Neural progenitor cell (in vitro differentiated cells): ENCODE data around the gene PTPRC. TPM values are rescaled to one million over a fixed set of nuclear protein-coding genes. Genes with fewer than 3 reads are reported as not detected.

Experiments
- DNase-seq: peaks from one replicate; pipeline ENCODE4 v3.0.0-alpha.2; 2016; ENCODE audit warnings: low spot score
- H2AFZ ChIP-seq: fragments of 200-600 bp; sonication (generic); replicated peaks from 2 replicates; pipeline ENCODE4 v1.6.1; 2016; ENCODE audit warnings: antibody characterized with exemption
- H3F3A ChIP-seq: fragments of 200-600 bp; sonication (generic); 2 replicates; pipeline ENCODE4 v1.6.1; 2016; ENCODE audit warnings: antibody characterized with exemption, low read depth
- H3K27ac ChIP-seq: fragments of 200-600 bp; sonication (generic); 2 replicates; pipeline ENCODE4 v1.5.1; 2016; ENCODE audit warnings: mild to moderate bottlenecking
- H3K27me3 ChIP-seq: fragments of 200-600 bp; sonication (generic); 2 replicates; pipeline ENCODE4 v1.6.1; 2016; ENCODE audit warnings: mild to moderate bottlenecking, moderate library complexity
- H3K36me3 ChIP-seq: fragments of 200-600 bp; sonication (generic); 2 replicates; pipeline ENCODE4 v1.5.1; 2016
- H3K4me1 ChIP-seq: fragments of 200-600 bp; sonication (generic); 2 replicates; pipeline ENCODE4 v1.6.1; 2016; ENCODE audit warnings: mixed run types
- H3K4me2 ChIP-seq: fragments of 200-600 bp; sonication (generic); 2 replicates; pipeline ENCODE4 v1.6.1; 2016
- H3K4me3 ChIP-seq: fragments of 200-600 bp; sonication (generic); 2 replicates; pipeline ENCODE4 v1.5.1; 2016
- H3K79me2 ChIP-seq: fragments of 200-600 bp; sonication (generic); 2 replicates; pipeline ENCODE4 v1.6.1; 2016; ENCODE audit warnings: low read depth
- H3K9ac ChIP-seq: fragments of 200-600 bp; sonication (generic); 2 replicates; pipeline ENCODE4 v1.6.1; 2016
- H3K9me3 ChIP-seq: fragments of 200-600 bp; sonication (generic); 2 replicates; pipeline ENCODE4 v1.5.1; 2016; ENCODE audit warnings: low read depth
- H4K20me1 ChIP-seq: fragments of 200-600 bp; sonication (generic); 2 replicates; pipeline ENCODE4 v1.6.1; 2016; ENCODE audit warnings: low read depth
- H3K27ac Mint-ChIP-seq: 3 replicates; pipeline ENCODE4 v1.8.0; 2021; ENCODE audit warnings: mixed read lengths
- H3K27me3 Mint-ChIP-seq: 2 replicates; pipeline ENCODE4 v1.8.0; 2022; ENCODE audit warnings: low read depth, mild to moderate bottlenecking, inconsistent platforms, moderate library complexity, mixed read lengths; ENCODE audit not compliant: insufficient read depth
- H3K36me3 Mint-ChIP-seq: 3 replicates; pipeline ENCODE4 v1.8.0; 2021; ENCODE audit warnings: mixed read lengths
- H3K4me1 Mint-ChIP-seq: 3 replicates; pipeline ENCODE4 v1.8.0; 2021; ENCODE audit warnings: mixed read lengths
- H3K4me3 Mint-ChIP-seq: 3 replicates; pipeline ENCODE4 v1.8.0; 2021; ENCODE audit warnings: mild to moderate bottlenecking, moderate library complexity, mixed read lengths
- H3K9me3 Mint-ChIP-seq: 3 replicates; pipeline ENCODE4 v1.8.0; 2020; ENCODE audit warnings: mixed read lengths
- EZH2 ChIP-seq: fragments of 200-600 bp; sonication (generic); IDR thresholded peaks from 2 replicates; pipeline ENCODE4 v1.6.1; 2017; ENCODE audit warnings: antibody characterized with exemption, mild to moderate bottlenecking, moderate library complexity
- EZH2phosphoT487 ChIP-seq: fragments of 200-600 bp; sonication (generic); IDR thresholded peaks from 2 replicates; pipeline ENCODE4 v1.6.1; 2017; ENCODE audit warnings: antibody characterized with exemption
- total RNA-seq: library from RNA; depleted of rRNA; stranded (reverse); fragments of >200 nt; gene quantifications from 2 replicates; pipeline ENCODE4 v1.2.3, GENCODE V29; 2015; ENCODE audit warnings: low replicate concordance
- TF ChIP-seq, protein P1 (sequence below): fragments of 200-600 bp; sonication (generic); IDR thresholded peaks from 2 replicates; pipeline ENCODE4 v1.5.1; 2017; ENCODE audit warnings: antibody characterized with exemption, mild to moderate bottlenecking

The PTPRC gene
- total RNA-seq, 1 donor from 2014 or later, result not detected

DNA sequence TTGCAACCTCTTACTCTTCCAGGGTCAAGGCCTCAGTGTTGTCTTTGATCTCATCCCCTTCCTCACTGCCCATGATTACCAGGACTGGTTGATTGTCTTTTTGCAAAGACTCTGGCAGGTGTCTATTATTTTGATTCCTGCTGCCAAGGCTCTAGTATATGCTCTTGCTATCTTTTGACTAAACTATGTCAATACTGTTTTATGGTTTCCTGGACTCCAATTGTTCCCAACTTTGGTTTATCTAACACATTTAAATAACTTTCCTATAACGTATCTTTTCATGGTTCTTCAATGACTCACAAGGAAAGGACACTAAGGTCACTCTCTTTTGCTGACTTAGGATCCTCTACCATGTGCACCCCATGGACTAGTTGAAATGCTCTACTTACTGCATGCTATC lies 141.5 kb downstream of the PTPRC start:
- Mint-ChIP-seq H3K4me3 (no peak overlapping the region), H3K27me3 (no peaks in the 10 kb centered on the region), H3K27ac (no peak overlapping the region), H3K9me3 (peaks cover 2% of the 10 kb centered on the region), H3K4me1 (peaks cover 2% of the 10 kb centered on the region), H3K36me3 (no peaks in the 10 kb centered on the region)
- no peaks in the 10 kb centered on the region for H4K20me1 ChIP-seq
- H3K36me3 ChIP-seq, result no peaks in the 10 kb centered on the region
- TF ChIP-seq EZH2, result no peak
- no peak for TF ChIP-seq EZH2phosphoT487
- TF ChIP-seq, protein P1, sequence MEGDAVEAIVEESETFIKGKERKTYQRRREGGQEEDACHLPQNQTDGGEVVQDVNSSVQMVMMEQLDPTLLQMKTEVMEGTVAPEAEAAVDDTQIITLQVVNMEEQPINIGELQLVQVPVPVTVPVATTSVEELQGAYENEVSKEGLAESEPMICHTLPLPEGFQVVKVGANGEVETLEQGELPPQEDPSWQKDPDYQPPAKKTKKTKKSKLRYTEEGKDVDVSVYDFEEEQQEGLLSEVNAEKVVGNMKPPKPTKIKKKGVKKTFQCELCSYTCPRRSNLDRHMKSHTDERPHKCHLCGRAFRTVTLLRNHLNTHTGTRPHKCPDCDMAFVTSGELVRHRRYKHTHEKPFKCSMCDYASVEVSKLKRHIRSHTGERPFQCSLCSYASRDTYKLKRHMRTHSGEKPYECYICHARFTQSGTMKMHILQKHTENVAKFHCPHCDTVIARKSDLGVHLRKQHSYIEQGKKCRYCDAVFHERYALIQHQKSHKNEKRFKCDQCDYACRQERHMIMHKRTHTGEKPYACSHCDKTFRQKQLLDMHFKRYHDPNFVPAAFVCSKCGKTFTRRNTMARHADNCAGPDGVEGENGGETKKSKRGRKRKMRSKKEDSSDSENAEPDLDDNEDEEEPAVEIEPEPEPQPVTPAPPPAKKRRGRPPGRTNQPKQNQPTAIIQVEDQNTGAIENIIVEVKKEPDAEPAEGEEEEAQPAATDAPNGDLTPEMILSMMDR, result no peak
- H3K4me3 ChIP-seq, result no peak overlapping the region
- no peaks in the 10 kb centered on the region for H3K4me1 ChIP-seq
- no peaks in the 10 kb centered on the region for H3K9me3 ChIP-seq
- H3K9ac ChIP-seq, result no peak overlapping the region
- H3F3A ChIP-seq, result no peaks in the 10 kb centered on the region
- H3K27me3 ChIP-seq, result no peaks in the 10 kb centered on the region
- no peak overlapping the region for H3K4me2 ChIP-seq
- no peak for DNase-seq
- no peak overlapping the region for H3K27ac ChIP-seq
- H2AFZ ChIP-seq, result no peak overlapping the region
- H3K79me2 ChIP-seq, result no peaks in the 10 kb centered on the region

DNA sequence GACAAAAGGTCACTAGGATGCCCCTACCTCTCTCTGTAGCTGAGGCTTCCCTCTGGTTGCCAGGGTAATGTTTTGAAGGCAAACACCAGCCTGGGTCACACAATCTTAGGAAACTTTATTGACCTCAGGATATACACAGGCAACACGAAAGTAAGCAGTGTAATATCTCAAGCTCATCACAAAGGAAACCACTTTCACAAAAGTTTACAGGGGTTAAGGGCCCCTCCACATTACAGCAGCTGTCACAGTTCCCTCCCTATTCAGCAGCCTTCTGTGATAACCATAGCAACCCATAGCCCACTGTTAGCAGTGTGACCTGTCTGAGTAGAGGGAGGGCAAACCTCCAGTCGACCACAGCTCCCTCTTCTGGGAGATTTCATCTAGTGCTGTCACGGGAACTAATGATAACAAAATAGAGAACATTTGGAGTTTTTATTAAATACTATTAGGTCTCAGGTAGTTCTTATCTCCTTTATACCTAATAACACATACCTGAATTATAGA lies 149.8 kb downstream of the PTPRC start:
- TF ChIP-seq EZH2phosphoT487, result no peak
- TF ChIP-seq, protein P1, result peak; percentile 76
- H2AFZ ChIP-seq, result peak overlapping the region; percentile 90
- Mint-ChIP-seq H3K4me3 (no peak overlapping the region), H3K27me3 (no peaks in the 10 kb centered on the region), H3K9me3 (no peaks in the 10 kb centered on the region), H3K4me1 (peaks cover 22% of the 10 kb centered on the region), H3K27ac (peak overlapping the region; percentile 98), H3K36me3 (no peaks in the 10 kb centered on the region)
- H4K20me1 ChIP-seq, result no peaks in the 10 kb centered on the region
- no peaks in the 10 kb centered on the region for H3F3A ChIP-seq
- H3K9me3 ChIP-seq, result no peaks in the 10 kb centered on the region
- no peaks in the 10 kb centered on the region for H3K36me3 ChIP-seq
- no peak overlapping the region for H3K4me3 ChIP-seq
- no peaks in the 10 kb centered on the region for H3K27me3 ChIP-seq
- peaks cover 5% of the 10 kb centered on the region for H3K4me1 ChIP-seq
- no peaks in the 10 kb centered on the region for H3K79me2 ChIP-seq
- peak; percentile 81 for DNase-seq
- no peak overlapping the region for H3K27ac ChIP-seq
- H3K4me2 ChIP-seq, result no peak overlapping the region
- H3K9ac ChIP-seq, result no peak overlapping the region

DNA sequence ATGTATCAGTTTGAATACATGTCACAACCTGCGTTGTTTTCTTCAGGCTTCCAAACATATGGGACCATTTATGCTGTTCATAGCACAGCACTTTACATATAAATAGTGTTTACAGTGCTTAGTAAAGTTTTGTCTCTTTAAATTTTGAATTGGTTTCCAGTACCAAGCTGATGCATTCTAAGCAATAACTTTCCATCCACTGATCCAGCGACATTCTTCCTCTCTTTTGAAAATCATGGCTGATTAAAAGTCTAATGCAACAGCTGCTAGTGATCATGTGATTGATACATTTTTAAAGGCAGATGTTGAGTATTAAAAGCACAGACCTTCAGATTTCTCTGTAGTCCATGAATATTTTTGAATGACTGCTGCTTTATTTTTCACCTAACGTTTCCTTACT lies 154.9 kb downstream of the PTPRC start:
- no peaks in the 10 kb centered on the region for H3K36me3 ChIP-seq

More for the DNA sequence above, 154.9 kb downstream of the PTPRC start:
- Mint-ChIP-seq H3K4me3 (no peak overlapping the region), H3K27ac (no peak overlapping the region), H3K36me3 (peaks cover 6% of the 10 kb centered on the region), H3K27me3 (no peaks in the 10 kb centered on the region), H3K4me1 (peaks cover 8% of the 10 kb centered on the region), H3K9me3 (peaks cover 23% of the 10 kb centered on the region)
- TF ChIP-seq, protein P1, result no peak
- TF ChIP-seq EZH2phosphoT487, result no peak
- no peak for TF ChIP-seq EZH2
- H3K4me3 ChIP-seq, result no peak overlapping the region
- H3K4me1 ChIP-seq, result no peaks in the 10 kb centered on the region
- no peaks in the 10 kb centered on the region for H3F3A ChIP-seq
- H3K9me3 ChIP-seq, result no peaks in the 10 kb centered on the region
- no peak overlapping the region for H3K9ac ChIP-seq
- H4K20me1 ChIP-seq, result no peaks in the 10 kb centered on the region
- no peak overlapping the region for H2AFZ ChIP-seq
- no peak overlapping the region for H3K4me2 ChIP-seq
- no peak for DNase-seq
- H3K27ac ChIP-seq, result no peak overlapping the region
- H3K79me2 ChIP-seq, result no peaks in the 10 kb centered on the region
- H3K27me3 ChIP-seq, result no peaks in the 10 kb centered on the region
